ENCODE measurements around the gene GABRB3. TPM values are rescaled to one million over a fixed set of nuclear protein-coding genes. Genes with fewer than 3 reads are reported as not detected.

Gene GABRB3
- total and polyA plus RNA-seq, 10 donors = 0.09 to 7.0 (median 1.2) TPM

DNA sequence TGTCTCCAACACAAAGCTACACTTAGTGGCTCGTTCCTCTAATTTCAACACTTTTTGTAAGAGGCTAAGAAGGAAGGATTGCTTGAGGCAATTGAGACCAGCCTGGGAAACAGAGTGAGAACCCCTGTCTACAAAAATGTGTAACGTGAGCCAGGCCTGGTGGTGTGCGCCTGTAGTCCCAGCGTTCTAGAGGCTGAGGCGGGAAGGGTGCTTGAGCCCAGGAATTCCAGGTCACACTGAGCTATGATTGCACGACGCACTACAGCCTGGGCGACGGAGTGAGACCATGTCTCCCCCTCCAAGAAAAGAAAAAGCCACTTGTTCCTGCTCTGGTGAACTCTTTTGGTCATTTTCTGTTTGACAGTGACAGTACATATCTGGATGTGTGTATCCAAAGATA, 127.9 kb downstream of the GABRB3 start:
- intact Hi-C loops (cut with DNase I; ENCODE audit: low total_unique reads) = no loop called here
- TF ChIP-seq POLR2A (IDR thresholded peaks at IDR 0.05) (no peak), POLR2AphosphoS5 (IDR thresholded peaks at IDR 0.05) (no peak)
- TF ChIP-seq, protein P1, sequence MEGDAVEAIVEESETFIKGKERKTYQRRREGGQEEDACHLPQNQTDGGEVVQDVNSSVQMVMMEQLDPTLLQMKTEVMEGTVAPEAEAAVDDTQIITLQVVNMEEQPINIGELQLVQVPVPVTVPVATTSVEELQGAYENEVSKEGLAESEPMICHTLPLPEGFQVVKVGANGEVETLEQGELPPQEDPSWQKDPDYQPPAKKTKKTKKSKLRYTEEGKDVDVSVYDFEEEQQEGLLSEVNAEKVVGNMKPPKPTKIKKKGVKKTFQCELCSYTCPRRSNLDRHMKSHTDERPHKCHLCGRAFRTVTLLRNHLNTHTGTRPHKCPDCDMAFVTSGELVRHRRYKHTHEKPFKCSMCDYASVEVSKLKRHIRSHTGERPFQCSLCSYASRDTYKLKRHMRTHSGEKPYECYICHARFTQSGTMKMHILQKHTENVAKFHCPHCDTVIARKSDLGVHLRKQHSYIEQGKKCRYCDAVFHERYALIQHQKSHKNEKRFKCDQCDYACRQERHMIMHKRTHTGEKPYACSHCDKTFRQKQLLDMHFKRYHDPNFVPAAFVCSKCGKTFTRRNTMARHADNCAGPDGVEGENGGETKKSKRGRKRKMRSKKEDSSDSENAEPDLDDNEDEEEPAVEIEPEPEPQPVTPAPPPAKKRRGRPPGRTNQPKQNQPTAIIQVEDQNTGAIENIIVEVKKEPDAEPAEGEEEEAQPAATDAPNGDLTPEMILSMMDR (IDR thresholded peaks at IDR 0.05 in 8 of 11, conservative IDR thresholded peaks at IDR 0.05 in 3 of 11) = no peak
- no peaks in the 10 kb centered on the region for H3K36me3 ChIP-seq
- no peak overlapping the region for H3K4me3 ChIP-seq
- no peaks in the 10 kb centered on the region for H3K4me1 ChIP-seq
- H3K27ac ChIP-seq = no peak overlapping the region
- H3K9me3 ChIP-seq = peaks cover 0 to 41% (median 11%) of the 10 kb centered on the region in 8 donors
- DNase-seq = no peak
- 84 to 90% (median 85%) methylated on average over 9 of the region's 9 CpGs for WGBS, 5 donors
- no peaks in the 10 kb centered on the region for H3K27me3 ChIP-seq (replicated peaks in 1 of 7)

GRCh38 chr15:26641144-26641543, 131.7 kb downstream of the GABRB3 start:
- H3K27me3 ChIP-seq (replicated peaks in 1 of 7) = no peaks in the 10 kb centered on the region
- WGBS, 5 donors = 70 to 92% (median 87%) methylated on average over 6 of the region's 6 CpGs
- intact Hi-C loops (cut with DNase I; ENCODE audit: low total_unique reads) = no loop called here
- H3K9me3 ChIP-seq = peaks cover 0 to 12% (median 0%) of the 10 kb centered on the region in 8 donors
- no peak overlapping the region for H3K27ac ChIP-seq
- no peaks in the 10 kb centered on the region for H3K36me3 ChIP-seq
- DNase-seq = no peak
- TF ChIP-seq POLR2AphosphoS5 (IDR thresholded peaks at IDR 0.05) = no peak
- no peak for TF ChIP-seq POLR2A (IDR thresholded peaks at IDR 0.05)
- TF ChIP-seq, protein P1 (IDR thresholded peaks at IDR 0.05 in 8 of 11, conservative IDR thresholded peaks at IDR 0.05 in 3 of 11) = no peak
- no peak overlapping the region for H3K4me3 ChIP-seq
- no peaks in the 10 kb centered on the region for H3K4me1 ChIP-seq

DNA sequence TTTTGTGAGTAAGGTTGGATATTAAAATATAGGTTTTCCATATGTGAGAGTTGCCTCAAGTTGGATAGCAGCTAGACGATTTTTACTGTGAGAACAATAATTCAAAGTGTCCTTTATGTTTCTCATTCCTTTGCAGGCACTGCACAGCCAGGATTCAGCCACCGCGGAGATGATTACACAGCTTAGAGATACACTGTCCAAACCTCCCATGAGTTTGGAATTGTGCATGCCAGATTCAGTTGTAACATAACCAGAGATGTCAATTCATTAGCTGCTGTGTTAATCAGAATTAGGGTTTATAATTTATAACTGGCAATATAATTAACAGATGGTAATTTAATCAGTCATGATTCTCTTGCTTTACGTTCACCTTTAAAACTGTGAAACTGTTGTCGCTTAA, 132.3 kb downstream of the GABRB3 start:
- intact Hi-C loops (cut with DNase I; ENCODE audit: low total_unique reads) = no loop called here
- Histone ChIP-seq H3K36me3 (no peaks in the 10 kb centered on the region), H3K4me1 (no peaks in the 10 kb centered on the region), H3K4me3 (no peak overlapping the region), H3K27me3 (replicated peaks in 1 of 7) (no peaks in the 10 kb centered on the region), H3K27ac (no peak overlapping the region), H3K9me3 (peaks cover 0 to 10% (median 0%) of the 10 kb centered on the region in 8 donors)
- TF ChIP-seq POLR2A (IDR thresholded peaks at IDR 0.05) (no peak), POLR2AphosphoS5 (IDR thresholded peaks at IDR 0.05) (no peak)
- TF ChIP-seq, protein P1 (IDR thresholded peaks at IDR 0.05 in 8 of 11, conservative IDR thresholded peaks at IDR 0.05 in 3 of 11) = no peak
- DNase-seq = no peak
- WGBS, 5 donors = 82 to 90% (median 87%) methylated on average over 5 of the region's 5 CpGs

GRCh38 chr15:26639966-26640365, 132.9 kb downstream of the GABRB3 start:
- no peaks in the 10 kb centered on the region for H3K27me3 ChIP-seq (replicated peaks in 1 of 7)
- no peak overlapping the region for H3K4me3 ChIP-seq
- no peak for TF ChIP-seq POLR2AphosphoS5 (IDR thresholded peaks at IDR 0.05)
- H3K36me3 ChIP-seq = no peaks in the 10 kb centered on the region
- intact Hi-C loops (cut with DNase I; ENCODE audit: low total_unique reads) = no loop called here
- H3K9me3 ChIP-seq = peaks cover 0 to 10% (median 0%) of the 10 kb centered on the region in 8 donors
- H3K4me1 ChIP-seq = no peaks in the 10 kb centered on the region
- H3K27ac ChIP-seq = no peak overlapping the region
- WGBS, 5 donors = 70 to 76% (median 74%) methylated on average over 9 of the region's 9 CpGs
- DNase-seq = no peak

GRCh38 chr15:26635614-26636013, 137.3 kb downstream of the GABRB3 start:
- DNase-seq = no peak
- no peaks in the 10 kb centered on the region for H3K4me1 ChIP-seq
- H3K9me3 ChIP-seq = peaks cover 0 to 6% (median 0%) of the 10 kb centered on the region in 8 donors
- no peaks in the 10 kb centered on the region for H3K27me3 ChIP-seq (replicated peaks in 1 of 7)
- WGBS, 5 donors = 71 to 86% (median 78%) methylated on average over 2 of the region's 2 CpGs
- H3K4me3 ChIP-seq = no peak overlapping the region
- TF ChIP-seq, protein P1 (IDR thresholded peaks at IDR 0.05 in 8 of 11, conservative IDR thresholded peaks at IDR 0.05 in 3 of 11) = no peak
- TF ChIP-seq POLR2A (IDR thresholded peaks at IDR 0.05) = no peak
- no peak for TF ChIP-seq POLR2AphosphoS5 (IDR thresholded peaks at IDR 0.05)
- no peaks in the 10 kb centered on the region for H3K36me3 ChIP-seq
- intact Hi-C loops (cut with DNase I; ENCODE audit: low total_unique reads) = no loop called here
- no peak overlapping the region for H3K27ac ChIP-seq

Data from spleen (tissue), 11 donors.